HG03097 (cell line): ENCODE measurements around the gene CST4.
"Not testable (repeated sequence)": the region's sequence is repeated elsewhere in the genome, so short reads cannot be mapped to it uniquely, and the experiment has no call there.

Source experiments
- ATAC-seq: cut with Tn5 transposase; IDR thresholded peaks from one replicate; pipeline ENCODE4 v1.9.1; 2021; ENCODE audit not compliant: unreplicated experiment, low FRiP score

The CST4 gene

GRCh38 chr20:23663180-23663579 is 25.7 kb downstream of the CST4 start:
- ATAC-seq = no peak

GRCh38 chr20:23662276-23662870 is 26.5 kb downstream of the CST4 start:
- no peak for ATAC-seq

GRCh38 chr20:23661002-23661429 is 27.8 kb downstream of the CST4 start:
- ATAC-seq = no peak

GRCh38 chr20:23659989-23660837 is 28.6 kb downstream of the CST4 start:
- no peak for ATAC-seq

GRCh38 chr20:23659610-23659988 is 29.2 kb downstream of the CST4 start:
- not testable (repeated sequence) for ATAC-seq

GRCh38 chr20:23658989-23659609 is 29.7 kb downstream of the CST4 start:
- ATAC-seq = no peak

- no peak for ATAC-seq
These were observed 30.5 kb downstream of the CST4 start for GRCh38 chr20:23658336-23658735.

- no peak for ATAC-seq
These were observed 31.6 kb downstream of the CST4 start for GRCh38 chr20:23657202-23657601.

GRCh38 chr20:23656372-23656771 is 32.5 kb downstream of the CST4 start:
- no peak for ATAC-seq

GRCh38 chr20:23655491-23656211 is 33.2 kb downstream of the CST4 start:
- ATAC-seq = no peak

GRCh38 chr20:23654717-23655116 is 34.1 kb downstream of the CST4 start:
- no peak for ATAC-seq

- no peak for ATAC-seq
These were observed 34.8 kb downstream of the CST4 start for GRCh38 chr20:23654000-23654399.

GRCh38 chr20:23653400-23653938 is 35.4 kb downstream of the CST4 start:
- no peak for ATAC-seq

- ATAC-seq = no peak
These were observed 35.9 kb downstream of the CST4 start for GRCh38 chr20:23652926-23653325.

- ATAC-seq = no peak
These were observed 36.5 kb downstream of the CST4 start for GRCh38 chr20:23652371-23652770.

- ATAC-seq = no peak
These were observed 37.7 kb downstream of the CST4 start for GRCh38 chr20:23651117-23651516.

- ATAC-seq = no peak
These were observed 38.9 kb downstream of the CST4 start for GRCh38 chr20:23649830-23650417.

GRCh38 chr20:23649242-23649641 is 39.6 kb downstream of the CST4 start:
- no peak for ATAC-seq

GRCh38 chr20:23647346-23647745 is 41.5 kb downstream of the CST4 start:
- no peak for ATAC-seq

GRCh38 chr20:23646106-23646873 is 42.5 kb downstream of the CST4 start:
- no peak for ATAC-seq
